ENCODE measurements around the gene SMCO4. TPM values are rescaled to one million over a fixed set of nuclear protein-coding genes. Genes with fewer than 3 reads are reported as not detected.
"Not testable (repeated sequence)": the region's sequence is repeated elsewhere in the genome, so short reads cannot be mapped to it uniquely, and the experiment has no call there.

SMCO4 gene
- total RNA-seq, 2 donors from 2014 or later = 11.6 to 11.7 TPM

DNA sequence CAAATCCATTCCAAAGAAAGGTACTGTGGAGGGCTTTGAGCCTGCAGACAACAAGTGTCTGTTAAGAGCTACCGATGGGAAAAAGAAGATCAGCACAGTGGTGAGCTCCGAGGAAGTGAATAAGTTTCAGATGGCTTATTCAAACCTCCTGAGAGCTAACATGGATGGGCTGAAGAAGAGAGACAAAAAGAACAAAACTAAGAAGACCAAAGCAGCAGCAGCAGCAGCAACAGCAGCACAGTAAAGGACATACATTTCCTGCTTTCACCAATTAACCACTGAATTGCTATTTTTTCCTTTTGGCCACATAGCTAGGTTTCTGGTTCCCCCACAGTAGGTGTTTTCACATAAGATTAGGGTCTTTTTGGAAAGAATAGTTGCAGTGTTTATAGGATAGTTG lies 7.6 kb downstream of the SMCO4 start:
- DNase-seq (ENCODE audit: low spot score); intact Hi-C loops (cut with DNase I): not testable (repeated sequence)

DNA sequence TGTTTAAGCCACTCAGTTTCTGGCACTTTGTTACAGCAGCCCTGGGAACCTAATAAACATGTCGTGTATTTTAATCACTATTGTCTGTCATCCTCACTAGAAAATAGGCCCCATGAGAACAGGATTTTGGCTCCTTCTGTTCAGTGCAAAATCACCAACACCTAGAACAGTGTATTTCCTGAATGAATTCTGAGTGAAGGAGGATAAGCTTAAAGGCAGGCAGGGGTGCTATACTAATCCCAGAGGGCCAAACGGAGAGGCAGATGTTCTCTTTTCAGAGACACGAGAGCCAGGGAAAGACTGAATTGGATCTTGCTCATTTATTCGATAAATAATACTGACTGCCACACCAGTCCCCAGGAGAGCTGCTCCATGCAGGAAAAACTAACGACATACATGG lies 10.4 kb downstream of the SMCO4 start:
- intact Hi-C loops (cut with DNase I) = no loop called here
- no peak for DNase-seq (ENCODE audit: low spot score)

DNA sequence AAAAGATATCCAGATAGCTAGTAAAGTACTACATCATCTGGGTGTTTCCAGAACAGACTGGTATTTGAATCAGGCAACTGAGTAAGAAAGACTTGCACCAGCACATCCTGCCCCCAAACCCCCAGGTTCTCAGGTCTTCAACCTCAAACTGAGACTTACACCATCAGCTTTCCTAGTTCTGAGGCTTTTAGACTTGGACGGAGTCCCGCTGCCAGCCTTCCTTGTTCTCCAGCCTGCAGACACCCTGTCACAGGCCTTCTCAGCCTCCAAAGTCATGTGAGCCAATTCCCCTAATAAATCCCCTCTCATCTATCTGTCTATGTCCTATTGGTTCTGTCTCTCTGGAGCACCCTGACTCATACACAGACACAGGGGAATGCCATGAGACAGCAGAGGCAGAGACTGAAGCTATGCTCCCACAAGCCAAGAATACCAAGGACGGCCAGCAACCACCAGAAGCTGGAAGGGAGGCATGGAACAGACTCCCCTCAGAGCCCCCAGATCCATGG lies 10.9 kb downstream of the SMCO4 start:
- DNase-seq (ENCODE audit: low spot score) = no peak
- intact Hi-C loops (cut with DNase I) = no loop called here

DNA sequence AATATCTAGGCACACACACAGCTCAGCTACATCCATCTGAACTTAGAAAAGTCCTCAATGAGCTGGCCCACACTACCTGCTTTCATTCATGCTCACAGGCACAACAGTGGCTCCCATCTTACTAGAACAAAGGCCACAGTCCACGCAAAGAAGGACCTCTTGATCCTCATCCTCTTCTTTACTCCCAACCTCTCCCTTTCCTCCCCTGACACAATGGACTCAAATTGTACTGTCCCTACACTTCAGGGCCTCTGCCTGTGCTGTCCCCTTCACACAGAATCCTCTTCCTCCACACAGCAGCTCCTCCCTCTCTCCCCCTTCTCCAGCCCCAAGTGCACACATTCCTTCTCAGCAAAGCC lies 12.7 kb downstream of the SMCO4 start:
- DNase-seq (ENCODE audit: low spot score) = no peak
- intact Hi-C loops (cut with DNase I) = no loop called here

DNA sequence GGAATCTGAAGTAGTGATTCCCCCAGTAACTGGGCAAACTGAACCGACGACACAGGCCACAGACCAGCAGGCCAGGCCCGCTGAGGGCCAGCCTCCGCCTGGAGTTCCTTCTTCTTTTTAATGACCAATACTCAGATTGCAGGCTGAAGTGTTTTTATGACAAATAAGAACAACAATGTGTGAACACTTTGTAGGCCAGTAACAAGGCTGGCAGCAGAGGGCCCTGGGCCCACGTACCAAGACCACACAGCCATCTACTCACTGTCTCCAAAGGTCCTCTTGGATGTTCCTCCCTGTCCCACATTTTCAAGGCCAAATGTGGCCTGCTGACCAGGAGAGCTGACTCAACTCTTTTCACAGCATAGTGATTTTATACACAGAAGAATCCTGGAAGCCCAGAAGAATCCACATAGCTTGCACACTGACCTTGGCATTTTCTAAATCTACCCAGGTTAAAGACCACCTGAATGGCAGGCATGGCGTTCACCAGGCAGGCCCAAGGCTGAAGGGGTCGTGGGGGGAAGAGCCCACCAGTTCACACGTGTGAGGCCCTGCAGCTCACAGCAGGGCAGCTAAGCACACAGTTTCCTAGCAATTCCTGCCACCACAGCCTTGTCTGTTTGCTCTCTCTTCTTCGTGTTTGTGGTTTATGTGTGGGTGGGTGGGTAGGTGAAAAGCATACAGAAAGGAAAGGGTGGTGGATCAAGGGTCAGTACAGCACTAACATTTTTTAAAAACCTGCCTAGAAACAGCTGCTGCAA lies 13.3 kb downstream of the SMCO4 start:
- intact Hi-C loops (cut with DNase I) = no loop called here
- peak; percentile 86 for DNase-seq (ENCODE audit: low spot score)

GRCh38 chr11:93528757-93529645 lies 14.2 kb downstream of the SMCO4 start:
- no peak for DNase-seq (ENCODE audit: low spot score)
- intact Hi-C loops (cut with DNase I) = no loop called here

DNA sequence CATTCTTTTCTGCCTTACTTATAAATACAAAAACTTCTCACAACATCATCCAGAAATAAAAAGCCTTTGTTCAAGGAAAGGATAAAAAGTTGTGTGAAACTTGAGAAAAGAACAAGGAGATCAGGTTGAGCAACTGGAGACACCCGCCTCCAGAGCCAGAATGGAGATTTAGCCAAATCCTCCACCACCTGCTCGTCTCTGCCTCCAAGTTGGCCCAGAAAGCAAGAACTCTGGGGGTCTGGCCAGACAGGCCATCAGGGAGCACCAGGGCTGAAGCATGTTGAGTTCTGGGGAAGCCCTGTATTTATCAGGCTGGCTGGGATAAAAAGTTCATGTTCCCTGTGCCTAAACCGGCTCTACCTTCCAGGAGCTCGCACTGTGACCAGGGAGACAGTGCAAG lies 14.9 kb downstream of the SMCO4 start:
- no peak for DNase-seq (ENCODE audit: low spot score)
- intact Hi-C loops (cut with DNase I) = no loop called here

DNA sequence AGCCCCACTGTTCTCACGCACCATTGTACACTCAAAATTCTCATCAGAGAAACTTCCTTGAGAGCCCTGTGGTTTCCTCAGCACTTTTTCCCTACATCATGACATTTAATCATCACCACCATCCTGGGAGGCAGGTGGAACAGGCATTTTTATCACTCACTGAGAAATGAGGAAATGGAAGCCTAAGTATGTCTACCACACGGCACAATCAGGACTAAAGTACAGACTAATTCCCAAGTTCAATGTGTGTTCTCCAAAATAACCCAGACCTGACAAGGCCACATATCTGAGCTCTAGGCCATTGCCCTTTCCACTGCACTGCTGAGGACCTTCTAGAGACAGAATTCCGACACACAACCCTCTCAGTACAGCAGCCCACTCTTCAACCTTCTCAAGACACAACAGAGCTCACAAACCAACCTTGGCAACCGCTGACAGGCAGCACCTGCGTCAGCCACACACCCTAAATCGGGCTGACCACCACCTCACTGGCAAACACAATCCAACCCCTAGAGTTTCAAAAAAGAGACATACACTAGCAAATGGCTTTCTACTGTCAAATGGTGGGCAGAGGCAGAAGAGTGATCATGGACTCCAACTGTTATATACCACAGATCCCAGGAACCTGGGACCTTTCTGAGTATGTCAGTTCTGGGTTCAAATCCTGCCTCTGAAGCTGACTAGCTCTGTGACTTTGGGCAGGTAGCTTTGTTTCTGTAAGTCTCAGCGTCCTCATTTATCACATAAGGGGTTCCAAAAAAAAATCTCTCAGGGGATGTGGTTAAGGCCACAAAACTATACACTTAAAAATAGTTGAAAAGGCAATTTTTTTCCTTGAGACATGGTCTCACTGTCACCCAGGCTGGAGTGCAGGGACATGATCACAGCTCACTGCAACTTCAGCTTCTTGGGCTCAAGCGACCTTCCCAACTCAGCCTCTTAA lies 16.3 kb downstream of the SMCO4 start:
- intact Hi-C loops (cut with DNase I) = no loop called here
- DNase-seq (ENCODE audit: low spot score) = no peak

DNA sequence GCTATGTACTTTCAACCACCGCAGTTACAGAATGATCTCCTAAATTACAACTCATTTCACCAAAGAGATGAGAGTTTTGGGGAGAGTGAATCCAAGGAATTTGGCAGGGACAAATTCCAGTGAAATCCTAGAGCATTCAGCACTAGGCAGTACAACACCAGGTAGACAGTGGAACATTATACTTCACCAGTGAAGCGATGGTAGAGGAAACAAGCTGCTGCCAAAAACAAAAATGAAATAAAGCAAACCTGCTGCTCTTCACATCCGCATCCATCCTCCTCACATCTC lies 16.9 kb downstream of the SMCO4 start:
- no peak for DNase-seq (ENCODE audit: low spot score)
- intact Hi-C loops (cut with DNase I) = no loop called here

GRCh38 chr11:93525601-93526345 lies 17.4 kb downstream of the SMCO4 start:
- intact Hi-C loops (cut with DNase I) = no loop called here
- no peak for DNase-seq (ENCODE audit: low spot score)

DNA sequence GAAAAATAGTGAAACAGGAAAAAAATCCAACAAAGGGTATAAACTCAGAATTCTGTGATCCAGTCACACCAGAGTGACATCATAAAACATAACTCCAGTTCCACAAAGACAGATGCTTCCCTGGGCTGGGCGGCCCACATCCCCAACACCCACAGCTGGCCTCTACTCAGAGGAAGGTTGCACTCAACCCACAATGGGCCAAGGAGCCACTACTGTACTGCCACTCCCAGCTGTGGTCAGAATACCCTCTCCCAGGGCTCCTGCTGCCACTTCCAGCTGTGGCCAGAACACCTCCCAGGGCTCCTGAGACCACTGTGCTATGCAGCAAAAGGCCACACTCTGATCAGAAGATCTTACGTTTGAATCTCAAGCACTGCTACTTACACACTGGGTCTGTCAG lies 18.3 kb downstream of the SMCO4 start:
- DNase-seq (ENCODE audit: low spot score) = no peak
- intact Hi-C loops (cut with DNase I) = no loop called here

DNA sequence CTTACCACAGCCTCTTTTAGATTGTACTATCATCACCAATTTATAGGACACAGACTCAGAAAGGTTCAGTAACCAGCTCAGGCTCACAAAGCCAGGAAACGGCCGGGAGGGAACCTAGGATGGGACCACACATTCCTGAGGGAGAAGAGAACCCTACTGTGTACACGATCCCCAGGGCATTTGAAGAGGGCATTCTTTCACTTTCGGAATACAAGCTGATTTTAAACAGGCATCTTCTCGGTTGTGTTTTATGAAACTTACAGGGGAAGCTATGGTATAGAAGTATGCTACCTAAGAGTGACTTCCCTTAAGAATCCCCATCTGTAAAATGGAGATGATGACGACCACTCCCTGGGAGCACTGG lies 19.0 kb downstream of the SMCO4 start:
- no peak for DNase-seq (ENCODE audit: low spot score)
- intact Hi-C loops (cut with DNase I) = no loop called here

GRCh38 chr11:93520726-93521509 lies 22.3 kb downstream of the SMCO4 start:
- no peak for DNase-seq (ENCODE audit: low spot score)
- intact Hi-C loops (cut with DNase I) = no loop called here

- intact Hi-C loops (cut with DNase I) = no loop called here
- no peak for DNase-seq (ENCODE audit: low spot score)
Observed at GRCh38 chr11:93519179-93519578, 24.0 kb downstream of the SMCO4 start.

- intact Hi-C loops (cut with DNase I) = no loop called here
- no peak for DNase-seq (ENCODE audit: low spot score)
Observed at GRCh38 chr11:93518081-93518480, 25.1 kb downstream of the SMCO4 start.

GRCh38 chr11:93517611-93518010 lies 25.6 kb downstream of the SMCO4 start:
- intact Hi-C loops (cut with DNase I) = loop anchor here in 1 of 2 donors (2.0 kb wide), 1 partner anchor 47 kb away; no protein-coding TSS in a partner anchor
- DNase-seq (ENCODE audit: low spot score) = no peak

- intact Hi-C loops (cut with DNase I) = loop anchor here in 1 of 2 donors (2.0 kb wide), 1 partner anchor 48 kb away; no protein-coding TSS in a partner anchor
- no peak for DNase-seq (ENCODE audit: low spot score)
Observed at GRCh38 chr11:93517041-93517440, 26.1 kb downstream of the SMCO4 start.

- intact Hi-C loops (cut with DNase I) = loop anchor here in 1 of 2 donors (2.0 kb wide), 1 partner anchor 49 kb away; no protein-coding TSS in a partner anchor
- no peak for DNase-seq (ENCODE audit: low spot score)
Observed at GRCh38 chr11:93515441-93516025, 27.7 kb downstream of the SMCO4 start.
